B cell (primary cell): ENCODE measurements around the gene CACNA2D3.

Source experiments
- CTCF ChIP-seq: fragments of 200-600 bp; IDR thresholded peaks from one replicate; pipeline ENCODE4 v1.8.0; 2022; ENCODE audit warnings: antibody characterized with exemption, mild to moderate bottlenecking
- EZH2 ChIP-seq: IDR thresholded peaks from 2 replicates; pipeline ENCODE4 v1.6.1; 2012; ENCODE audit warnings: borderline replicate concordance, low read depth, mild to moderate bottlenecking, moderate library complexity, low read length; ENCODE audit not compliant: insufficient read depth, poor library complexity, severe bottlenecking

GRCh38 chr3:54443561-54444161, 321.3 kb downstream of the CACNA2D3 start:
- TF ChIP-seq CTCF (no peak), EZH2 (no peak)
